HG03097 (cell line): ENCODE results near the gene UXT.
A peak's percentile ranks its signal among the peaks of the same experiment; 100 is the strongest.
"Not testable (repeated sequence)": the region's sequence is repeated elsewhere in the genome, so short reads cannot be mapped to it uniquely, and the experiment has no call there.

Source experiments
- ATAC-seq: cut with Tn5 transposase; IDR thresholded peaks from one replicate; pipeline ENCODE4 v1.9.1; 2021; ENCODE audit not compliant: unreplicated experiment, low FRiP score

UXT gene

DNA sequence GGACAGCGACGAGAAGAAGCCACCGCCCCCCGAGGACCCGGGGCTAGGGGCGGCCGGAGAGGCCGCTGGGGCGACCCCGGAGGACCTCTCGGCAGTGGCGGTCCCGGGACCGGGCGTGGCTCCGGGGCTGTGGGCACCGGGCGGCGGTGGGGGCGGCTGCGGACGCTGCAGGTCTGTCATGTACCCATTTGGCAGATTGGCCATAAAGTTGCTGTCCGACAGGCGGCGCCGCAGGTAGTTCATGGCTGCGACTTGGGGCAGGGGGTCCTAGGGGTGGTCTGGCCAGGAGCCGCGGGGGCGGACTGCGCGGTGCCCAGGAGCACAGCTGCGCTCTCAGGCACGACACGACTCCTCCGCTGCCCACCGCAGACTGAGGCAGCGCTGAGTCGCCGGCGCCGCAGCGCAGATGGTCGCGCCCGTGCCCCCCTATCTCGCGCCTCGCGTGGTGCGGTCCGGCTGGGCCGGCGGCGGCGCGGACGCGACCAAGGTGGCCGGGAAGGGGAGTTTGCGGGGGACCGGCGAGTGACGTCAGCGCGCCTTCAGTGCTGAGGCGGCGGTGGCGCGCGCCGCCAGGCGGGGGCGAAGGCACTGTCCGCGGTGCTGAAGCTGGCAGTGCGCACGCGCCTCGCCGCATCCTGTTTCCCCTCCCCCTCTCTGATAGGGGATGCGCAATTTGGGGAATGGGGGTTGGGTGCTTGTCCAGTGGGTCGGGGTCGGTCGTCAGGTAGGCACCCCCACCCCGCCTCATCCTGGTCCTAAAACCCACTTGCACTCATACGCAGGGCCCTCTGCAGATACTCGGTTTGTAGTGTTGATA is 39.3 kb downstream of the UXT start, which contains the start of gene SYN1:
SYN1 (minus strand) TSS at position 372 of the 817 bp plus-strand sequence; CDS start at position 243, 129 bp downstream.
- peak; percentile 55 for ATAC-seq

DNA sequence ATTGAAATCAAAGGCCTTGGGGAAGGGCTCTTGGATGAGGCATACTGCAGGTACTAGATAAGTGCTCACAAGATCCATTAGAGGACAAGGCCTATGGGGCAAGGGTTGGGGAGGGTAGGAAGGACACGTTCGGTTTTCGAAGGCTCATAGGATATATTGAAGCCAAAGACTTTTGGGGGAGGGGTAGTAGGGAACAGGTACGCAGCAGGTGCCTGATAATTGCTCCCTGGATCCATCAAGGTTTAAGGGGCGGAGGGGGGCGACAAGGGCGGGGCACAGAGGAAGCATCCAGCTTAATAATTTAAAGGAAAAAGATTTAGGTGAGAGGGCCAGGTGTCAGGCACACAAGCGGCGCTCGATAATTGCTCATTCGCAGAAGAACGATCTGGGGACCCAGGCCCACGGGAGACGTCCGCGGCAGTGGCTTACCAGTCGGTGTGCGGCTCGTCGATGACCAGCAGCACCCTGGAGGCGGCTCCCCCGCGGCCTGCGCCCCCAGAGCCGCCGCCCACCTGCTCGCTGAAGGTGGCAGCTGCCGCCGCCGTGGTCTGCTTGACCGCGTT is 40.0 kb downstream of the UXT start:
- ATAC-seq = no peak

GRCh38 chrX:47614618-47615017 is 44.4 kb downstream of the UXT start:
- ATAC-seq = no peak

- no peak for ATAC-seq
These were observed 45.9 kb downstream of the UXT start for GRCh38 chrX:47613082-47613481.

DNA sequence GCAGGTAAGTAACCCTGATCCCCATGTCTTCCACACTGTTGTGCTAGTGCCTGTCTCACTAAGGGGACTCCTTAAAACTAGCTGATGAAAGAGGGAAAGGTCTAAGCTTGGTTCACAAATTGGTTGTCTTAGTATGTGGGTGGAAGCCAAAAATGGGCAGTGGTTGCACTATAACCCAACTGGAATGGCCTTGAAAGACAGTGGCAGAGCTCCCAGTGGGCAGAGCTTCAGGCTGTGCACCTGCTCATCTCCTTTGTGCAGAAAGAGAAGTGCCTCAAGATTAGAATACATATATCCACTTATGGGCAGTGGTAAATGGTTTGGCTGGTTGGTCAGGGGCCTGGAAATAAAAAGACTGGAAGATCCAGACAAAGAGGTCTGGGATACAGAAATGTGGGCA is 46.6 kb downstream of the UXT start:
- ATAC-seq = no peak

DNA sequence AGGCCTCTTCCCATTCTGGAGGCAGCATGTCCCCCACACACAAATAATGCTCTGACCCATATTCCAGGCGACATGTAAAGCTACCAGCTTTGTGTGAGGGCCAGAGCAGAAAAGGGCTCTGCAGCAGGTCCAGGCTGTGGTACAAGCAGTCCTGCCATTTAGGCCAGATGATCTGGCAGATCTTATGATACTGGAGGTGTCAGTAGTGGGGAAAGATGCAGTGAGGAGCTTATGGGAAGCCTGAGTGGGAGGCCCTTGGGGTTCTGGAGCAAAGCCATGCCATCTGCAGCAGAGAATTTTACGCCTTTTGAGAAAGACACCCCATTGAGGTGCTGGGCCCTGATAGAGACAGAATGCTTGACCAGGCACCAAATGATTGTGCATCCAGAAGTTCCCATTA is 47.1 kb downstream of the UXT start:
- ATAC-seq = no peak

DNA sequence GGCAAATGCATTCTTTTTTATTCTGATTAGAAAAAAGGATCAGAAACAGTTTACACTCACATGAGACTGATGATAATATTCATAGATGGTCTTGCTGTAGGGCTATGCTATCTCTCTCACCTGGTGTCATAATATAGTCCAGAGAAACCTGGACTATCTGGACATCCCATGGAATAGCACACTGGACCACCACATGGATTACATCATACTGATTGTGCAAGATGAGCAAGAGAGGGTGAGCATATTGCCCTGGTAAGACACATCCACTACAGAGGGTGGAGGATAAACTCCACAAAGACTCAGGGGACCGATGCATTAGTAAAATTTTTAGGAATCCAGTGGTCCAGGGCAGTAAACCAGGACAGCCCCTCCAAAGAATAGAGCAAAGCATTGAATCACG is 47.5 kb downstream of the UXT start:
- no peak for ATAC-seq

DNA sequence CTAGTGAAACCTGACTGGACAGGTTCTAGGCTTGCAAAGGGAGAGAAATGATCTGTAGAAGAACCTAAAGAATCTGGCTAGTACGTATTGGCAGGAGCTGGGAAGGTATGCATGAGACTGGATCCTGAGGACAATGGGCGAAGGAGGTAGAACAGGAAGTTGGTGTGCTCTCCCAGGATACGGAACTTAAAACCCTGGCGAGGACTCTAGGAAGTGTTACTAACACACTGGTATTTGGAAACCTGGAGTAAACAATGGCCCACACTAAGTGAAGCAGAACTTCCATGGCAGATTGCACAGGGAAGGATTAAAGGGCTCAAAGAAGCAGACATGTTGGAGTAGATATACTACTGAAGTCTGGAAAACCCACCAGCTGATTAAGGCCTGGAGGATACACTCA is 48.5 kb downstream of the UXT start:
- ATAC-seq = no peak

- ATAC-seq = no peak
These were observed 50.7 kb downstream of the UXT start for GRCh38 chrX:47608130-47608810.

- ATAC-seq = no peak
These were observed 51.9 kb downstream of the UXT start for GRCh38 chrX:47607091-47607490.

GRCh38 chrX:47605024-47605423 is 54.0 kb downstream of the UXT start:
- ATAC-seq = no peak

GRCh38 chrX:47603125-47603524 is 55.9 kb downstream of the UXT start:
- ATAC-seq = not testable (repeated sequence)
